PC-9 (cell line): ENCODE measurements around the gene MSANTD4. TPM values are rescaled to one million over a fixed set of nuclear protein-coding genes. Genes with fewer than 3 reads are reported as not detected.

Source experiments
- BruUV-seq: library from RNA; stranded (reverse); fragments of 400-500 nt; replicated peaks from 2 replicates; lab custom pipeline; 2021; lab: Mats Ljungman, UMichigan
- CTCF ChIA-PET: fragments of 300-600 bp; sonication (Branson Sonifier 250); formaldehyde crosslinking; loops from one replicate; lab custom pipeline; 2022; ENCODE audit warnings: antibody characterized with exemption; lab: Charles Lee
- POLR2A ChIA-PET: fragments of 300-600 bp; sonication (Branson Sonifier 250); formaldehyde crosslinking; loops from one replicate; lab custom pipeline; 2022; ENCODE audit warnings: antibody characterized with exemption; ENCODE audit not compliant: unreplicated experiment; lab: Charles Lee
- DNase-seq, 2 experiments: peaks; one replicate each; pipeline versions ENCODE4 v3.0.0 to v3.0.0-alpha.2; 2015 to 2022; ENCODE audit warnings: mixed read lengths in 1 of 2
- H2AFZ ChIP-seq: fragments of 200-600 bp; sonication (generic); 2 replicates; pipeline ENCODE4 v1.8.1; 2017; ENCODE audit warnings: antibody characterized with exemption
- H3F3A ChIP-seq: fragments of 200-600 bp; sonication (generic); 2 replicates; pipeline ENCODE4 v1.8.1; 2017; ENCODE audit warnings: antibody characterized with exemption, mild to moderate bottlenecking, low read depth; ENCODE audit not compliant: insufficient read depth
- H3K27ac ChIP-seq: fragments of 200-600 bp; sonication (generic); 2 replicates; pipeline ENCODE4 v1.6.1; 2016; ENCODE audit warnings: mixed run types
- H3K27me3 ChIP-seq: fragments of 200-600 bp; sonication (generic); 2 replicates; pipeline ENCODE4 v1.6.1; 2016; ENCODE audit warnings: low read depth, mixed run types; ENCODE audit not compliant: insufficient read depth
- H3K36me3 ChIP-seq: fragments of 200-600 bp; sonication (generic); 2 replicates; pipeline ENCODE4 v1.6.1; 2016; ENCODE audit warnings: low read depth, mixed run types
- H3K4me1 ChIP-seq: fragments of 200-600 bp; sonication (generic); replicated peaks from 2 replicates; pipeline ENCODE4 v1.6.1; 2016; ENCODE audit warnings: mixed run types; ENCODE audit not compliant: insufficient read depth
- H3K4me2 ChIP-seq: fragments of 200-600 bp; sonication (generic); 2 replicates; pipeline ENCODE4 v1.6.1; 2017; ENCODE audit warnings: mixed run types
- H3K4me3 ChIP-seq: fragments of 200-600 bp; sonication (generic); 2 replicates; pipeline ENCODE4 v1.6.1; 2016; ENCODE audit warnings: mixed run types
- H3K79me2 ChIP-seq: fragments of 200-600 bp; sonication (generic); 2 replicates; pipeline ENCODE4 v1.6.1; 2017; ENCODE audit warnings: low read depth, mixed run types
- H3K9me2 ChIP-seq: fragments of 200-600 bp; sonication (generic); 2 replicates; pipeline ENCODE4 v1.8.1; 2017; ENCODE audit warnings: mild to moderate bottlenecking; ENCODE audit not compliant: insufficient read depth
- H3K9me3 ChIP-seq: fragments of 200-600 bp; sonication (generic); 2 replicates; pipeline ENCODE4 v1.8.1; 2016; ENCODE audit warnings: low read depth; ENCODE audit not compliant: insufficient read depth
- H4K20me1 ChIP-seq: fragments of 200-600 bp; sonication (generic); 2 replicates; pipeline ENCODE4 v1.8.1; 2017; ENCODE audit not compliant: insufficient read depth
- CTCF ChIP-seq: fragments of 200-600 bp; sonication (generic); conservative IDR thresholded peaks from 2 replicates; pipeline ENCODE4 v1.6.1; 2017; ENCODE audit warnings: mixed run types, antibody characterized with exemption, mild to moderate bottlenecking, moderate library complexity
- EZH2 ChIP-seq: fragments of 200-600 bp; sonication (generic); IDR thresholded peaks from 2 replicates; pipeline ENCODE4 v1.8.0; 2017; ENCODE audit warnings: antibody characterized with exemption, low read depth
- intact Hi-C: fragments of 100-400 bp; cut with micrococcal nuclease; formaldehyde crosslinking; loops from one replicate; pipeline ENCODE4 v1.10.0; 2022; ENCODE audit not compliant: unreplicated experiment
- total RNA-seq: library from RNA; stranded (reverse); gene quantifications from 2 replicates; pipeline ENCODE4 v1.2.3, GENCODE V29; 2021

Gene MSANTD4
- total RNA-seq, 1 experiment from 2014 or later: 13.6 TPM

GRCh38 chr11:106051103-106051502 is 29.1 kb upstream of the MSANTD4 start:
- no peak for DNase-seq
- no peak overlapping the region for H3K4me3 ChIP-seq
- no peak overlapping the region for H3K4me2 ChIP-seq
- H3K27ac ChIP-seq: no peak overlapping the region
- no peaks in the 10 kb centered on the region for H3K9me2 ChIP-seq
- ChIA-PET CTCF (no interaction called here), POLR2A (no interaction called here)
- no peaks in the 10 kb centered on the region for H3F3A ChIP-seq
- no peak overlapping the region for H2AFZ ChIP-seq
- H3K36me3 ChIP-seq: no peaks in the 10 kb centered on the region
- H4K20me1 ChIP-seq: no peaks in the 10 kb centered on the region
- intact Hi-C loops: no loop called here
- TF ChIP-seq EZH2 (no peak), CTCF (no peak)
- BruUV-seq: no TSS peak
- H3K4me1 ChIP-seq: peaks cover 5% of the 10 kb centered on the region; the same call in 1 of the 2 replicates
- H3K79me2 ChIP-seq: no peaks in the 10 kb centered on the region
- H3K9me3 ChIP-seq: no peaks in the 10 kb centered on the region
- no peaks in the 10 kb centered on the region for H3K27me3 ChIP-seq

GRCh38 chr11:106049727-106050476 is 27.9 kb upstream of the MSANTD4 start:
- no peak for TF ChIP-seq EZH2
- TF ChIP-seq CTCF: no peak
- Histone ChIP-seq H3K27me3 (no peaks in the 10 kb centered on the region), H3F3A (no peaks in the 10 kb centered on the region), H3K36me3 (no peaks in the 10 kb centered on the region), H2AFZ (no peak overlapping the region), H4K20me1 (no peaks in the 10 kb centered on the region), H3K9me3 (no peaks in the 10 kb centered on the region), H3K27ac (no peak overlapping the region), H3K4me2 (no peak overlapping the region), H3K9me2 (no peaks in the 10 kb centered on the region), H3K79me2 (no peaks in the 10 kb centered on the region), H3K4me3 (no peak overlapping the region), H3K4me1 (peaks cover 5% of the 10 kb centered on the region; the same call in 1 of the 2 replicates)
- intact Hi-C loops: no loop called here
- no peak for DNase-seq
- no TSS peak for BruUV-seq
- ChIA-PET CTCF (no interaction called here), POLR2A (interaction anchor here (0.6 kb wide), 1 partner anchor 1858 kb away, joined by 28 read pairs; no protein-coding TSS in a partner anchor)

- H3F3A ChIP-seq: no peaks in the 10 kb centered on the region
- ChIA-PET CTCF (interaction anchor here (0.5 kb wide), 1 partner anchor 1886 kb away, joined by 5 read pairs; no protein-coding TSS in a partner anchor), POLR2A (no interaction called here)
- no TSS peak for BruUV-seq
- H3K9me2 ChIP-seq: no peaks in the 10 kb centered on the region
- H3K27me3 ChIP-seq: no peaks in the 10 kb centered on the region
- no peak overlapping the region for H2AFZ ChIP-seq
- H3K79me2 ChIP-seq: no peaks in the 10 kb centered on the region
- no peaks in the 10 kb centered on the region for H3K9me3 ChIP-seq
- no peak for TF ChIP-seq CTCF
- no peak for TF ChIP-seq EZH2
- no peak overlapping the region for H3K4me3 ChIP-seq
- no peak overlapping the region for H3K27ac ChIP-seq
- intact Hi-C loops: no loop called here
- peaks cover 5% of the 10 kb centered on the region; the same call in 1 of the 2 replicates for H3K4me1 ChIP-seq
- no peaks in the 10 kb centered on the region for H3K36me3 ChIP-seq
- no peak for DNase-seq
- H4K20me1 ChIP-seq: no peaks in the 10 kb centered on the region
- H3K4me2 ChIP-seq: no peak overlapping the region
Measured at GRCh38 chr11:106047631-106048030, 25.6 kb upstream of the MSANTD4 start.
